ENCODE measurements around the gene C19orf25. TPM values are rescaled to one million over a fixed set of nuclear protein-coding genes. Genes with fewer than 3 reads are reported as not detected.
A peak's percentile ranks its signal among the peaks of the same experiment; 100 is the strongest.

Gene C19orf25
- total and polyA plus RNA-seq, 2 of the 13 experiments (the other 11 are each of a cell fraction or from before 2014, with no cell fraction given) = 14.2 to 32.4 TPM

GRCh38 chr19:1472231-1473084, 6.6 kb downstream of the C19orf25 start (continued):
- no peak for TF ChIP-seq ZNF142 (CRISPR knock-in tag; IDR thresholded peaks at IDR 0.05)
- TF ChIP-seq, protein P1, sequence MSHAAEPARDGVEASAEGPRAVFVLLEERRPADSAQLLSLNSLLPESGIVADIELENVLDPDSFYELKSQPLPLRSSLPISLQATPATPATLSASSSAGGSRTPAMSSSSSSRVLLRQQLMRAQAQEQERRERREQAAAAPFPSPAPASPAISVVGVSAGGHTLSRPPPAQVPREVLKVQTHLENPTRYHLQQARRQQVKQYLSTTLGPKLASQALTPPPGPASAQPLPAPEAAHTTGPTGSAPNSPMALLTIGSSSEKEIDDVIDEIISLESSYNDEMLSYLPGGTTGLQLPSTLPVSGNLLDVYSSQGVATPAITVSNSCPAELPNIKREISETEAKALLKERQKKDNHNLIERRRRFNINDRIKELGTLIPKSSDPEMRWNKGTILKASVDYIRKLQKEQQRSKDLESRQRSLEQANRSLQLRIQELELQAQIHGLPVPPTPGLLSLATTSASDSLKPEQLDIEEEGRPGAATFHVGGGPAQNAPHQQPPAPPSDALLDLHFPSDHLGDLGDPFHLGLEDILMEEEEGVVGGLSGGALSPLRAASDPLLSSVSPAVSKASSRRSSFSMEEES (CRISPR knock-in tag; IDR thresholded peaks at IDR 0.05) = no peak
- TF ChIP-seq STAG1 (CRISPR knock-in tag; IDR thresholded peaks at IDR 0.05) = no peak
- TF ChIP-seq, protein P2, sequence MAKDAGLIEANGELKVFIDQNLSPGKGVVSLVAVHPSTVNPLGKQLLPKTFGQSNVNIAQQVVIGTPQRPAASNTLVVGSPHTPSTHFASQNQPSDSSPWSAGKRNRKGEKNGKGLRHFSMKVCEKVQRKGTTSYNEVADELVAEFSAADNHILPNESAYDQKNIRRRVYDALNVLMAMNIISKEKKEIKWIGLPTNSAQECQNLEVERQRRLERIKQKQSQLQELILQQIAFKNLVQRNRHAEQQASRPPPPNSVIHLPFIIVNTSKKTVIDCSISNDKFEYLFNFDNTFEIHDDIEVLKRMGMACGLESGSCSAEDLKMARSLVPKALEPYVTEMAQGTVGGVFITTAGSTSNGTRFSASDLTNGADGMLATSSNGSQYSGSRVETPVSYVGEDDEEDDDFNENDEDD (CRISPR knock-in tag; IDR thresholded peaks at IDR 0.05; ENCODE audit: borderline replicate concordance) = no peak
- no peak for TF ChIP-seq REST (IDR thresholded peaks at IDR 0.05; ENCODE audit: borderline replicate concordance in 1 of 2, low read depth in 1 of 2, low read length in 2 of 2)
- TF ChIP-seq ZNF670 (CRISPR knock-in tag; IDR thresholded peaks at IDR 0.05; ENCODE audit: borderline replicate concordance) = no peak
- no peak for TF ChIP-seq NKX3-1 (CRISPR knock-in tag; IDR thresholded peaks at IDR 0.05)
- no peak for TF ChIP-seq NONO (IDR thresholded peaks at IDR 0.05)
- 0 out of 2 replicates have a peak, but pooled peaks have one; percentile 23 for TF ChIP-seq NONO (CRISPR knock-in tag; conservative IDR thresholded peaks at IDR 0.05)
- TF ChIP-seq CREM (IDR thresholded peaks at IDR 0.05) = no peak
- no peak for TF ChIP-seq CREM (CRISPR knock-in tag; IDR thresholded peaks at IDR 0.05)
- peak; percentile 12; the same call in 1 of the 2 replicates for TF ChIP-seq POLR2G (IDR thresholded peaks at IDR 0.05; ENCODE audit: low read depth, low read length)
- TF ChIP-seq ATRX (CRISPR knock-in tag; IDR thresholded peaks at IDR 0.05; ENCODE audit: borderline replicate concordance) = no peak
- TF ChIP-seq AGO1 (IDR thresholded peaks at IDR 0.05; ENCODE audit: low read depth, low read length, poor library complexity, severe bottlenecking) = peak; percentile 77
- no peak for TF ChIP-seq ERF (CRISPR knock-in tag; IDR thresholded peaks at IDR 0.05)
- no peak for TF ChIP-seq ZNF788 (CRISPR knock-in tag; IDR thresholded peaks at IDR 0.05; ENCODE audit: borderline replicate concordance)
- no peak for TF ChIP-seq FOSL2 (CRISPR knock-in tag; IDR thresholded peaks at IDR 0.05)
